ENCODE results near the gene TRIAP1.

- TF ChIP-seq CTCF (IDR thresholded peaks at IDR 0.05) (no peak), POLR2AphosphoS5 (IDR thresholded peaks at IDR 0.05; ENCODE audit: low read depth, low read length) (no peak), SIN3A (IDR thresholded peaks at IDR 0.05; ENCODE audit: borderline replicate concordance, insufficient read depth, low read depth, low read length) (no peak), TCF7L2 (IDR thresholded peaks at IDR 0.05; ENCODE audit: low read depth, low read length) (no peak)
These were observed 20.4 kb downstream of the TRIAP1 start for GRCh38 chr12:120425797-120426196.

All from Panc1 (cell line).